Neural cell (in vitro differentiated cells): ENCODE measurements around the gene CDT1. TPM values are rescaled to one million over a fixed set of nuclear protein-coding genes. Genes with fewer than 3 reads are reported as not detected.

ENCODE experiments used
- H2AFZ ChIP-seq: fragments of 200-600, 300-800 bp; sonication (generic), shearing (Covaris generic); 2 replicates; pipeline ENCODE4 v1.6.0; 2014; ENCODE audit warnings: low read depth, mild to moderate bottlenecking, antibody characterized with exemption, low read length, moderate library complexity
- H3F3A ChIP-seq: fragments of 200-600 bp; shearing (Covaris generic); 2 replicates; pipeline ENCODE4 v1.6.1; 2016; ENCODE audit warnings: mild to moderate bottlenecking, moderate library complexity, mixed read lengths, antibody characterized with exemption, low read length; ENCODE audit not compliant: insufficient read depth, poor library complexity, severe bottlenecking
- H3K27ac ChIP-seq: fragments of 200-600, 300-800 bp; sonication (generic), shearing (Covaris generic); 2 replicates; pipeline ENCODE4 v1.5.1; 2014; ENCODE audit warnings: mild to moderate bottlenecking, low read length, moderate library complexity
- H3K27me3 ChIP-seq: fragments of 300-800, 200-600 bp; sonication (generic), shearing (Covaris generic); 2 replicates; pipeline ENCODE4 v1.6.0; 2014; ENCODE audit warnings: mild to moderate bottlenecking, low read depth, low read length, moderate library complexity; ENCODE audit not compliant: insufficient read depth
- H3K36me3 ChIP-seq: fragments of 300-800, 200-600 bp; sonication (generic), shearing (Covaris generic); 2 replicates; pipeline ENCODE4 v1.5.1; 2014; ENCODE audit warnings: mild to moderate bottlenecking, antibody characterized with exemption, low read length, moderate library complexity; ENCODE audit not compliant: insufficient read depth
- H3K4me2 ChIP-seq: fragments of 300-800, 200-600 bp; sonication (generic), shearing (Covaris generic); 2 replicates; pipeline ENCODE4 v1.6.0; 2014; ENCODE audit warnings: mild to moderate bottlenecking, low read length
- H3K4me3 ChIP-seq: fragments of 300-800, 200-600 bp; sonication (generic), shearing (Covaris generic); 2 replicates; pipeline ENCODE4 v1.5.1; 2014; ENCODE audit warnings: mild to moderate bottlenecking, low read length, moderate library complexity
- H3K79me2 ChIP-seq: fragments of 200-600 bp; shearing (Covaris generic); replicated peaks from 2 replicates; pipeline ENCODE4 v1.6.0; 2014; ENCODE audit warnings: mild to moderate bottlenecking, low read length, moderate library complexity; ENCODE audit not compliant: insufficient read depth
- H3K9ac ChIP-seq: fragments of 300-800, 200-600 bp; sonication (generic), shearing (Covaris generic); 2 replicates; pipeline ENCODE4 v1.6.1; 2016; ENCODE audit warnings: mild to moderate bottlenecking, low read length, mixed read lengths
- H3K9me2 ChIP-seq: fragments of 200-600 bp; shearing (Covaris generic); 2 replicates; pipeline ENCODE4 v1.6.1; 2016; ENCODE audit warnings: mild to moderate bottlenecking, low read length, mixed read lengths; ENCODE audit not compliant: insufficient read depth
- H3K9me3 ChIP-seq: fragments of 200-600, 300-800 bp; sonication (generic), shearing (Covaris generic); 2 replicates; pipeline ENCODE4 v1.6.1; 2016; ENCODE audit warnings: mild to moderate bottlenecking, mixed run types, low read length, moderate library complexity, mixed read lengths
- H4K20me1 ChIP-seq: fragments of 200-600 bp; shearing (Covaris generic); 2 replicates; pipeline ENCODE4 v1.6.1; 2016; ENCODE audit warnings: mild to moderate bottlenecking, mixed run types; ENCODE audit not compliant: insufficient read depth
- EP300 ChIP-seq: fragments of 450-650 bp; conservative IDR thresholded peaks from 2 replicates; pipeline ENCODE4 v1.6.1; 2014; ENCODE audit warnings: antibody characterized with exemption, mild to moderate bottlenecking, moderate library complexity; ENCODE audit not compliant: poor library complexity, severe bottlenecking
- EZH2 ChIP-seq: fragments of 200-600, 300-800 bp; shearing (Covaris generic), sonication (generic); IDR thresholded peaks from 2 replicates; pipeline ENCODE4 v1.6.1; 2014; ENCODE audit warnings: antibody characterized with exemption, low read length, borderline replicate concordance, mild to moderate bottlenecking; ENCODE audit not compliant: insufficient read depth, poor library complexity, severe bottlenecking
- MXI1 ChIP-seq: fragments of 450-650 bp; conservative IDR thresholded peaks from 2 replicates; pipeline ENCODE4 v1.6.1; 2014; ENCODE audit warnings: antibody characterized with exemption, mild to moderate bottlenecking; ENCODE audit not compliant: poor library complexity, severe bottlenecking
- POLR2AphosphoS5 ChIP-seq: IDR thresholded peaks from 2 replicates; pipeline ENCODE4 v1.6.1; 2012
- RAD21 ChIP-seq: fragments of 450-650 bp; conservative IDR thresholded peaks from 2 replicates; pipeline ENCODE4 v1.6.1; 2014; ENCODE audit warnings: antibody characterized with exemption, mild to moderate bottlenecking, moderate library complexity
- SMC3 ChIP-seq: fragments of 450-650 bp; conservative IDR thresholded peaks from 2 replicates; pipeline ENCODE4 v1.6.1; 2014; ENCODE audit warnings: antibody characterized with exemption, mild to moderate bottlenecking, moderate library complexity; ENCODE audit not compliant: poor library complexity
- TAF1 ChIP-seq: IDR thresholded peaks from 2 replicates; pipeline ENCODE4 v1.6.1; 2012; ENCODE audit warnings: low read depth
- polyA plus RNA-seq: library from polyadenylated mRNA; depleted of rRNA; stranded (reverse); fragments of >200 nt; gene quantifications from 2 replicates; pipeline ENCODE4 v1.2.3, GENCODE V29; 2014
- TF ChIP-seq, protein P1 (sequence below): IDR thresholded peaks from 2 replicates; pipeline ENCODE4 v1.6.1; 2012; ENCODE audit warnings: borderline replicate concordance
- TF ChIP-seq, protein P2 (sequence below): fragments of 450-650 bp; IDR thresholded peaks from 2 replicates; pipeline ENCODE4 v1.5.1; 2014; ENCODE audit warnings: antibody characterized with exemption, mild to moderate bottlenecking, moderate library complexity; ENCODE audit not compliant: poor library complexity, severe bottlenecking

The CDT1 gene
- polyA plus RNA-seq, 1 donor from 2014 or later, result 1.0 TPM

DNA sequence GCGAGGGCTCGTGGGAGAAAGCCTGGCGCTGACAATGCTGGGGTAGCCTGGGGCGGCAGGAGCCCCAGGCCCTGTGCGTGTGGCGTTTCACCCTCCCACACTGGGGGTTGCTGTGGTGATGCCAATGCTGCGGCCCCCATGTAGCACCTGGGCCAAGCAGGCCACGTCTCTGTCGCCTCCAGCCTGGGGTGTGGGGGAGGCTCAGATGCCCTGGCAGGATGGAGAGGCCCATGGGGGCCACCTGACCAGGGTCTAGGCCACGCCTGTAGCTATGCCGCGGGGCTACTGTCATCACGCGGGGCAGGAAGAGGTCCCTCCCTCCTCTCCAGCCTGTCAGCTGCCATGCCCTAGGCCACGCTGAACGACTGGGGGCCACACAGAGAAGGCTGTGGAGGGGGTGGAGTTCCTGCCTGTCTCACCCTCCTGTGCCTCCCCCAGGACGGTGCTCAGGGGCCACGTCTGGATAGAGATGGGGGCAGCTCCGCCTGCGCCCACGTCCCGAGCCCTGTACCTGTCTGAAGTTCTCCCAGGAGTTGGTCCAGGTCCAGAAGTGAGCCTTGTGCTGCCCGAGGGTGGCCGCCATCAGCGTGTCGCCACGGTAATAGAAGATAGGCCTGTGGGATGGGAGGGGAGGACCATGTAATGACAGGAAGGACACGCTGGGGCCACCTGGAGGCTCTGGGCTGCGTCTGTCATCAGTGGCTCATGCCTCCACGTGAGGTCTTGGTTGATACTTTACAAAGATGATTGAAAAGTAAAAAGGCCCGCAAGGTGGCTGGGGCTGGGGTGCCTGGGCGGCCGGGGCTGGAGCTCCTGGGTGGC, 20.9 kb downstream of the CDT1 start:
- Histone ChIP-seq H3K4me2 (no peak overlapping the region), H3K4me3 (no peak overlapping the region), H3K9me2 (no peaks in the 10 kb centered on the region), H3K79me2 (no peaks in the 10 kb centered on the region), H3F3A (no peaks in the 10 kb centered on the region), H3K27ac (no peak overlapping the region), H2AFZ (no peak overlapping the region), H3K36me3 (no peaks in the 10 kb centered on the region), H3K9ac (no peak overlapping the region), H4K20me1 (no peaks in the 10 kb centered on the region), H3K9me3 (no peaks in the 10 kb centered on the region), H3K27me3 (no peaks in the 10 kb centered on the region)
- TF ChIP-seq, protein P1, sequence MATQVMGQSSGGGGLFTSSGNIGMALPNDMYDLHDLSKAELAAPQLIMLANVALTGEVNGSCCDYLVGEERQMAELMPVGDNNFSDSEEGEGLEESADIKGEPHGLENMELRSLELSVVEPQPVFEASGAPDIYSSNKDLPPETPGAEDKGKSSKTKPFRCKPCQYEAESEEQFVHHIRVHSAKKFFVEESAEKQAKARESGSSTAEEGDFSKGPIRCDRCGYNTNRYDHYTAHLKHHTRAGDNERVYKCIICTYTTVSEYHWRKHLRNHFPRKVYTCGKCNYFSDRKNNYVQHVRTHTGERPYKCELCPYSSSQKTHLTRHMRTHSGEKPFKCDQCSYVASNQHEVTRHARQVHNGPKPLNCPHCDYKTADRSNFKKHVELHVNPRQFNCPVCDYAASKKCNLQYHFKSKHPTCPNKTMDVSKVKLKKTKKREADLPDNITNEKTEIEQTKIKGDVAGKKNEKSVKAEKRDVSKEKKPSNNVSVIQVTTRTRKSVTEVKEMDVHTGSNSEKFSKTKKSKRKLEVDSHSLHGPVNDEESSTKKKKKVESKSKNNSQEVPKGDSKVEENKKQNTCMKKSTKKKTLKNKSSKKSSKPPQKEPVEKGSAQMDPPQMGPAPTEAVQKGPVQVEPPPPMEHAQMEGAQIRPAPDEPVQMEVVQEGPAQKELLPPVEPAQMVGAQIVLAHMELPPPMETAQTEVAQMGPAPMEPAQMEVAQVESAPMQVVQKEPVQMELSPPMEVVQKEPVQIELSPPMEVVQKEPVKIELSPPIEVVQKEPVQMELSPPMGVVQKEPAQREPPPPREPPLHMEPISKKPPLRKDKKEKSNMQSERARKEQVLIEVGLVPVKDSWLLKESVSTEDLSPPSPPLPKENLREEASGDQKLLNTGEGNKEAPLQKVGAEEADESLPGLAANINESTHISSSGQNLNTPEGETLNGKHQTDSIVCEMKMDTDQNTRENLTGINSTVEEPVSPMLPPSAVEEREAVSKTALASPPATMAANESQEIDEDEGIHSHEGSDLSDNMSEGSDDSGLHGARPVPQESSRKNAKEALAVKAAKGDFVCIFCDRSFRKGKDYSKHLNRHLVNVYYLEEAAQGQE, result no peak
- TF ChIP-seq, protein P2, sequence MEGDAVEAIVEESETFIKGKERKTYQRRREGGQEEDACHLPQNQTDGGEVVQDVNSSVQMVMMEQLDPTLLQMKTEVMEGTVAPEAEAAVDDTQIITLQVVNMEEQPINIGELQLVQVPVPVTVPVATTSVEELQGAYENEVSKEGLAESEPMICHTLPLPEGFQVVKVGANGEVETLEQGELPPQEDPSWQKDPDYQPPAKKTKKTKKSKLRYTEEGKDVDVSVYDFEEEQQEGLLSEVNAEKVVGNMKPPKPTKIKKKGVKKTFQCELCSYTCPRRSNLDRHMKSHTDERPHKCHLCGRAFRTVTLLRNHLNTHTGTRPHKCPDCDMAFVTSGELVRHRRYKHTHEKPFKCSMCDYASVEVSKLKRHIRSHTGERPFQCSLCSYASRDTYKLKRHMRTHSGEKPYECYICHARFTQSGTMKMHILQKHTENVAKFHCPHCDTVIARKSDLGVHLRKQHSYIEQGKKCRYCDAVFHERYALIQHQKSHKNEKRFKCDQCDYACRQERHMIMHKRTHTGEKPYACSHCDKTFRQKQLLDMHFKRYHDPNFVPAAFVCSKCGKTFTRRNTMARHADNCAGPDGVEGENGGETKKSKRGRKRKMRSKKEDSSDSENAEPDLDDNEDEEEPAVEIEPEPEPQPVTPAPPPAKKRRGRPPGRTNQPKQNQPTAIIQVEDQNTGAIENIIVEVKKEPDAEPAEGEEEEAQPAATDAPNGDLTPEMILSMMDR, result no peak
- TF ChIP-seq TAF1 (no peak), POLR2AphosphoS5 (no peak), SMC3 (no peak), RAD21 (no peak), MXI1 (no peak), EP300 (no peak), EZH2 (no peak)

DNA sequence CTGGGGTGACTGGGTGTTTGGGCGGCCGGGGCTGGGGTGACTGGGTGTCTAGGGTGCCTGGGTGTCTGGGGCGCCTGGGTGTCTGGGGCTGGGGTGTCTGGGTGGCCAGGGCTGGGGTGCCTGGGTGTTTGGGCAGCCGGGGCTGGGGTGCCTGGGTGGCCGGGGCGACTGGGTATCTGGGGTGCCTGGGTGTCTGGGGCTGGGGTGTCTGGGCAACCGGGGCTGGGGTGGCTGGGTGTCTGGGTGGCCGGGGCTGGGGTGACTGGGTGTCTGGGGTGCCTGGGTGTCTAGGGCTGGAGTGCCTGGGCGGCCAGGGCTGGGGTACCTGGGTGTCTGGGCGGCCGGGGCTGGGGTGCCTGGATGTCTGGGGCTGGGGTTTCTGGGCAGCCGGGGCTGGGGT, 21.6 kb downstream of the CDT1 start:
- Histone ChIP-seq H3K27ac (no peak overlapping the region), H3K36me3 (no peaks in the 10 kb centered on the region), H3F3A (no peaks in the 10 kb centered on the region), H3K9me3 (no peaks in the 10 kb centered on the region), H3K79me2 (no peaks in the 10 kb centered on the region), H3K27me3 (no peaks in the 10 kb centered on the region), H3K9ac (no peak overlapping the region), H3K4me3 (no peak overlapping the region), H4K20me1 (no peaks in the 10 kb centered on the region), H2AFZ (no peak overlapping the region), H3K4me2 (no peak overlapping the region), H3K9me2 (no peaks in the 10 kb centered on the region)
- TF ChIP-seq EP300 (no peak), POLR2AphosphoS5 (no peak)
- TF ChIP-seq, protein P2, result no peak
